Lower leg skin (tissue), 4 donors: ENCODE results near the gene RBM3. TPM values are rescaled to one million over a fixed set of nuclear protein-coding genes. Genes with fewer than 3 reads are reported as not detected.

Experiments used
- DNase-seq, 2 donors: peaks; one replicate each; pipeline ENCODE4 v3.0.0-alpha.2; 2019; ENCODE audit warnings: low spot score in 2 of 2
- H3K4me3 ChIP-seq: fragments of 200-600 bp; sonication (generic); 2 replicates; pipeline ENCODE4 v1.5.1; 2017; ENCODE audit warnings: mild to moderate bottlenecking, low read depth; ENCODE audit not compliant: poor library complexity, severe bottlenecking
- CTCF ChIP-seq, 3 donors: fragments of 450-650 bp; IDR thresholded peaks; one replicate each; pipeline ENCODE4 v1.5.1; 2016; ENCODE audit warnings: antibody characterized with exemption in 3 of 3, mild to moderate bottlenecking in 3 of 3, moderate library complexity in 2 of 3
- POLR2A ChIP-seq, 2 donors: fragments of 450-650 bp; IDR thresholded peaks; one replicate each; pipeline ENCODE4 v1.6.1; 2016 to 2017; ENCODE audit warnings: antibody characterized with exemption in 2 of 2, mild to moderate bottlenecking in 1 of 2, moderate library complexity in 1 of 2
- WGBS, 2 donors: methylation state at CpG; one replicate each; pipeline ENCODE4 v1.1.5; 2018; 5-methylcytosine and 5-hydroxymethylcytosine counted together
- intact Hi-C: fragments of 100-400 bp; cut with DNase I; formaldehyde crosslinking; loops from one replicate; pipeline ENCODE4 v1.15.0; 2023; ENCODE audit warnings: low total_unique reads
- total RNA-seq, 4 donors: library from RNA; depleted of rRNA; stranded (reverse); fragments of >200 nt; gene quantifications; one replicate each; pipeline ENCODE4 v1.1.0, GENCODE V29; 2016

Gene RBM3
- total RNA-seq, 4 donors from 2014 or later = 162 to 207 (median 198) TPM

- WGBS, 2 donors = 55 to 75% methylated on average over 1 of the region's 1 CpG
- H3K4me3 ChIP-seq = no peak overlapping the region
- TF ChIP-seq POLR2A (IDR thresholded peaks at IDR 0.05) (no peak), CTCF (IDR thresholded peaks at IDR 0.05) (no peak)
- DNase-seq = no peak
- intact Hi-C loops = no loop called here
These were observed 6.4 kb downstream of the RBM3 start for GRCh38 chrX:48580662-48581061.

- no peak for TF ChIP-seq CTCF (IDR thresholded peaks at IDR 0.05)
These were observed 10.4 kb downstream of the RBM3 start for GRCh38 chrX:48584698-48585097.

GRCh38 chrX:48589482-48590162, 15.3 kb downstream of the RBM3 start:
- no peak overlapping the region for H3K4me3 ChIP-seq
- no peak for TF ChIP-seq CTCF (IDR thresholded peaks at IDR 0.05)
- TF ChIP-seq POLR2A (IDR thresholded peaks at IDR 0.05) = no peak
- no peak for DNase-seq
- intact Hi-C loops = no loop called here
- 51 to 71% methylated on average over 13 of the region's 13 CpGs for WGBS, 2 donors

More at GRCh38 chrX:48584698-48585097, 10.4 kb downstream of the RBM3 start:
- intact Hi-C loops = no loop called here
- no peak overlapping the region for H3K4me3 ChIP-seq
- no peak for DNase-seq
- 44 to 73% methylated on average over 2 of the region's 2 CpGs for WGBS, 2 donors

GRCh38 chrX:48590203-48591103, 16.2 kb downstream of the RBM3 start:
- WGBS, 2 donors = 85% methylated on average over 21 of the region's 21 CpGs
- no peak overlapping the region for H3K4me3 ChIP-seq
- DNase-seq = no peak
- TF ChIP-seq POLR2A (IDR thresholded peaks at IDR 0.05) (no peak), CTCF (IDR thresholded peaks at IDR 0.05) (no peak)
- intact Hi-C loops = no loop called here

GRCh38 chrX:48591255-48591791, 17.0 kb downstream of the RBM3 start:
- TF ChIP-seq CTCF (IDR thresholded peaks at IDR 0.05) (no peak), POLR2A (IDR thresholded peaks at IDR 0.05) (no peak)
- H3K4me3 ChIP-seq = no peak overlapping the region
- peak in 1 of 2 donors; percentile 74 for DNase-seq
- intact Hi-C loops = no loop called here
- 61 to 71% methylated on average over 9 of the region's 9 CpGs for WGBS, 2 donors
